Muscle layer of colon (tissue), 2 donors: ENCODE measurements around the gene SYPL1.

Experiments
- H3K27ac ChIP-seq: one replicate; pipeline ENCODE4 v1.7.0; 2013; ENCODE audit warnings: low read depth, mild to moderate bottlenecking, low read length, moderate library complexity
- H3K27me3 ChIP-seq, 2 donors: one replicate each; pipeline ENCODE4 v1.7.0; 2013; ENCODE audit warnings: low read length in 2 of 2, mild to moderate bottlenecking in 2 of 2; ENCODE audit not compliant: insufficient read depth in 2 of 2, control insufficient read depth in 1 of 2
- H3K36me3 ChIP-seq: one replicate; pipeline ENCODE4 v1.7.0; 2013; ENCODE audit warnings: mild to moderate bottlenecking, low read length; ENCODE audit not compliant: insufficient read depth
- H3K4me1 ChIP-seq: one replicate; pipeline ENCODE4 v1.7.0; 2013; ENCODE audit warnings: mild to moderate bottlenecking, low read length; ENCODE audit not compliant: insufficient read depth
- H3K4me3 ChIP-seq, 2 donors: one replicate each; pipeline ENCODE4 v1.7.0; 2013; ENCODE audit warnings: low read length in 2 of 2, low read depth in 1 of 2, mild to moderate bottlenecking in 1 of 2, moderate library complexity in 1 of 2
- H3K9ac ChIP-seq: one replicate; pipeline ENCODE4 v1.7.0; 2013; ENCODE audit warnings: low read length
- H3K9me3 ChIP-seq: one replicate; pipeline ENCODE4 v1.7.0; 2013; ENCODE audit warnings: mild to moderate bottlenecking, low read length
- donor health status: abdominal sarcoma.
- donor health status: Adenocarcinoma of cecum.

Gene SYPL1

DNA sequence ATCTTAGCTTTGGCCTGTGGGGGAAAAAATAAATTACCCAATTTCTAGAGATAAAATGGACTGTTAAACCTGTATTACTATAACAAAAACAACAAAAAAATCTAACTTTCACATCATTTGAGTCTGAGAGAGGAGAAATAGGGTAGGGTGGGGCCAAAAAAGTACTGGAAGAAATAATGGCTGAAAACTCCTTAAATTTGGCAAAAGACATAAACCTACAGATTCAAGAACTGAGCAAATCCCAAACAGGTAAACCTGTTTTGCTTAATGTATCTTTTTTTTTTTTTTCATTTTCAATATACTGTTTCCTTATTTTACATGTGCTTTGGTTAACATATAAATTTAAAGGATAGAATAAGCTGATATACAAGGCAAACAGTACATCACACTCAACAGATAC, 27.1 kb downstream of the SYPL1 start:
- H3K4me3 ChIP-seq = no peak overlapping the region
- no peaks in the 10 kb centered on the region for H3K27me3 ChIP-seq
- no peaks in the 10 kb centered on the region for H3K4me1 ChIP-seq
- H3K9me3 ChIP-seq = no peaks in the 10 kb centered on the region
- no peaks in the 10 kb centered on the region for H3K36me3 ChIP-seq
- H3K9ac ChIP-seq = no peak overlapping the region
- no peak overlapping the region for H3K27ac ChIP-seq

DNA sequence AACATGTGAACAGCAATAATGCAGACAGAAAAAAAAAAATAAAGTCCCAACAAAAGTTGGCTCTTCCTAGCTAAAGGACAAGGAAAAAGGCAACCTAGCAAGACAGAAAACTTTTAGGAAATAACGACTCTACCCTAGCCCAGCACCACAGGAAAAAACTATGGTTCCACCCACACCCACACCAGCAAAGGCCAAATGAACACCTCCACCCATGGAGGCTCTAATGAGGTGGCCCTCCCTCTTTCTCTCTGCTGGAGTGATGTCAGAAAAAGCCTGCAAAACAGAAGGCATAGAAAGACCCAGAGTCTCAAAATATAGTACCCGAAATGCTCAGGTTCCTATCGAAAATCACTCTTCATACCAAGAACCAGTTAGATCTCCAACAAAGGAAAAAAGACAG, 28.4 kb downstream of the SYPL1 start:
- no peaks in the 10 kb centered on the region for H3K4me1 ChIP-seq
- H3K27ac ChIP-seq = no peak overlapping the region
- H3K27me3 ChIP-seq = no peaks in the 10 kb centered on the region
- H3K9ac ChIP-seq = no peak overlapping the region
- no peak overlapping the region for H3K4me3 ChIP-seq
- H3K9me3 ChIP-seq = no peaks in the 10 kb centered on the region
- no peaks in the 10 kb centered on the region for H3K36me3 ChIP-seq

DNA sequence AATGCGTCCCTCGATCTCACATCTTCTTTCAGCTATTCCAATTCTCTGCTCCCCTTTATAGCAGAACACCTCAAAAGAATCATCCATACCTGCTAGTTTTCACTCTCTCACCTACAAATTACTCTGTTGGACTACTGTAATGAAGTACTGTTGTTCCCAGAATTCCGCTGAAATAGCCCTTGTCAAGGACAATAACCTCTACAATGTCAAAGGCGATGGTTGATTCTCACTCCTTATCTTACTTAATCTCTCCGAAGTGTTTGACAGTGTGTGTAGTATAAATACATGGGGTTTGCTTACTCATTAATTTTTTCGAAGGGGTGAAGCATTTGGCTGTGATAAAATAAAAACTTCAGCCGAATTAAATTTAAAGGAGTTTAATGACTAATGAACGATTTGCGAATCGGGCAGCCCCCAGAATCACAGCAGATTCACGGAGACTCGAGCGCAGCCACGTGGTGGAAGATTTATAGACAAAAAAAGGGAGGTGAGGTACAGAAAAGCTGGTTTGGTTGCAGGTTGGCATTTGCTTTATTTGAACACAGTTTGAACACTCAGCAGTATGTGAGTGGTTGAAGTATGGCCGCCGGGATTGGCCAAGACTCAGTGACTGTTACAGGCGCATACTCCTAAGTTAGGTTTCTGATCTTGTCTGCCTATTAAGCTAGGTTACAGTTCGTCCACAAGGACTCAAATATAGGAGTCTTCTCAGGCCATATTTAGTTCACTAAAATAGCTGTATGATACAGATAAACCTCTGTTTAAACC, 29.8 kb downstream of the SYPL1 start:
- no peaks in the 10 kb centered on the region for H3K27me3 ChIP-seq
- H3K9me3 ChIP-seq = no peaks in the 10 kb centered on the region
- H3K4me1 ChIP-seq = no peaks in the 10 kb centered on the region
- H3K4me3 ChIP-seq = no peak overlapping the region
- no peak overlapping the region for H3K27ac ChIP-seq
- no peak overlapping the region for H3K9ac ChIP-seq
- no peaks in the 10 kb centered on the region for H3K36me3 ChIP-seq

DNA sequence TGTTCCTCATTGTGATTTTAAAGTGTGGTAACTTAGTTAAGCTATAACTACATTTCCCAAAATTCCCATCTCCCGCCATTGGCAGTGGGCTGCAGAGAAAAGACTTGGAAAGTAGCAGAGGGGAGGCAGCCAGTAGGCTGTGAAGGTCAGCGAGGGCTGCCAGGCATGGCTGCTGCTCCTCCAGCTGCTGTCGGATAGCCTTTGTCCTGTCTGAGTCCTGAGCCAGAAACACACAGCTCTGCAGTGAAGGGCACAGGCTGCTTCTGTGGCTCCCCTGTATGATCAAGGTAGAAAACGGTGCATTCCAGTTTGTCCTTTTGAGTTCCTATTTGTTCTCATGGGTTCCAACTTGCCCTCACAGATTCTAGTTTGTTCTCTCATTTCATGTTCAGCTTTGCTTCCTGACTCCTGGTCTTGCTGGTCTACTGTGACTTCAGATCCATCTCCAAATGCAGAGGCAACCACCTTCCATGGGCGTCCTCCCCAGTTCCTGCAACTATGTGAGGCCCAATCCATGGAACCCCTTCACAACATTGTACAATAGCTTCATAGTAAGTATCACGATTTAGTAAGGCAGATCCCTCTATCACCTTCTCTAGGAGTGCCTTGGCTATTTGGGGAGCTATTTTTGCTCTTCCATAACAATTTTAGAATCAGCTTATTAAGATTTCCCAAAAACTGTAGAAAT, 31.7 kb downstream of the SYPL1 start:
- no peak overlapping the region for H3K4me3 ChIP-seq

DNA sequence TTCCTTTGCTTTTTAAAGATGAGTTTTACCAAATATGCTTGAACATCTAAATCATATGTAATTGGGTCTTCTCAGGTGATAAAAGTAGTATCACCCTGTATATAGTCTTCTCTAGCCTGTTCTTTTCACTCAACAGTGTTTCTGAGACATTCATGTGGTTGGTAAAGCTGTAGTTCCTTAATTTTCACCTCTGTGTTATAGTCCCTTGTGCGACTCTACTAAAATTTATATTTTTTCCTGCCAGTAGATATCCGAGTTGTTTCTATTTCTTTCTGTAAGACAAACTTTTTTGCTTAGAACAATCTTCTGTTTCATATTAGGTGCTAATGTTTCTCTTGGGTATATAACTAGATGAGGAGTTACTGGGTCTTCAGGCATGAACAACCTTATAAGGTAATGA, 35.6 kb downstream of the SYPL1 start:
- H3K27ac ChIP-seq = no peak overlapping the region
- no peak overlapping the region for H3K4me3 ChIP-seq
- H3K9me3 ChIP-seq = no peaks in the 10 kb centered on the region
- H3K4me1 ChIP-seq = peaks cover 37% of the 10 kb centered on the region
- H3K9ac ChIP-seq = no peak overlapping the region
- no peaks in the 10 kb centered on the region for H3K36me3 ChIP-seq
- no peaks in the 10 kb centered on the region for H3K27me3 ChIP-seq

More for the DNA sequence above, 31.7 kb downstream of the SYPL1 start:
- Histone ChIP-seq H3K36me3 (no peaks in the 10 kb centered on the region), H3K27me3 (no peaks in the 10 kb centered on the region), H3K9ac (no peak overlapping the region), H3K4me1 (peaks cover 10% of the 10 kb centered on the region), H3K9me3 (no peaks in the 10 kb centered on the region), H3K27ac (no peak overlapping the region)

DNA sequence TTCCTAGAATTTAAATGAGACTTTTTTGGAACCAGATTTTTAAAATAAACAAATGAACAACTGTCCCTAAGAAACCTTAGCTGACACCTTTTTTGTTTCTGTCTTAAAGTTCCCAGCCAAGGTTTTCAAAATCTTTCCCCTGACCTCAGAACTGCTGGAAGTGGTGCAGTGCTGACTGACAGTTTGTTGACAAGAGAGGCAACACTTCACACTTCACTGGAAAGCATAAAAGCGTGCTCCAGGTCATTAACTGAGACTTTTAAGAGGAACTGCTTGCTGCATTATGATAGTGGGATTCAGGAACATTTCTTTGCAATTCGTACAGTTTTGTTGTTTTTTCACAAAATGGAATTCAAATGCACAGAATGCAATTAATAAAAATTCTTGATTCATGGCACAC, 36.2 kb downstream of the SYPL1 start:
- no peak overlapping the region for H3K4me3 ChIP-seq
- no peaks in the 10 kb centered on the region for H3K27me3 ChIP-seq
- H3K4me1 ChIP-seq = peaks cover 43% of the 10 kb centered on the region
- no peak overlapping the region for H3K9ac ChIP-seq
- H3K9me3 ChIP-seq = no peaks in the 10 kb centered on the region
- no peak overlapping the region for H3K27ac ChIP-seq
- no peaks in the 10 kb centered on the region for H3K36me3 ChIP-seq

DNA sequence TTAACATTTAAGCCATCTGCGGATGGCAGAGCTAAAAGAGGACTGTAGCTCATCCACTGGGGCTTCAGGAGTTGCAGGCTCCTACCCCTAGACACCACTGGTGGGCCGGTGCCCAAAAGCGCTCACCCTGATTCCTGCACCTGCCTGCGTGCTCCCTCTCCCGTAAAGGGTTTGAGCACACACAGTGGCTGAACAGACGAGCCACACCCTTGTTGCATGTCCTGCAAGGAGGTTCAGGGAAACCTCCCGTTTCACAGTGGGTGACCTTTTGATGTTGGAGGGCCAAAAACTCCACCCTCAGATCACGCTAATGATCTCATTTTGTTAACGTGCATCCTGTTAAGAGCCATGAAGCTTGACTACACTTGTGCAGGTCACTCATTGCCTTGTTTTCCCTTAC, 37.9 kb downstream of the SYPL1 start:
- H3K9ac ChIP-seq = no peak overlapping the region
- no peak overlapping the region for H3K4me3 ChIP-seq
- no peaks in the 10 kb centered on the region for H3K36me3 ChIP-seq
- no peak overlapping the region for H3K27ac ChIP-seq
- H3K9me3 ChIP-seq = no peaks in the 10 kb centered on the region
- H3K27me3 ChIP-seq = no peaks in the 10 kb centered on the region
- H3K4me1 ChIP-seq = peaks cover 60% of the 10 kb centered on the region

DNA sequence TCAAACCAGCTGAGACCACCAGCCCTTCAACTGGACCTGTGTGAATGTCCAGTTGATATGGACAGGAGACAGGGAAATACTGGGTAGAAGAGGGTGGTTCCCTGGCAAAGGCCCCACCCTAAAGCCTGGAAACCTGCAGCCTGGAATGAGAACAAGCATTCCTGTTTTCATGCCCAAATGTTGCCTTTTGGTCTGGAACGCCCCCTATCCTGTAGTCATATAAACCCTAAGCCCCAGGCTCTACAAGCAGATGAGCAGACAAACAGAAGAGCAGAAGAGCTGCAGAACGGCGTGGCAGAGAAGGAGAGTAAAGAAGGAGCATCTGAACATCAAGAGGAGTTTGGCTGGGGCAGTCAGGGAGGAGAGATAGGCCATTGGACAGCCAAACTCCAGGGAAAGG, 38.4 kb downstream of the SYPL1 start:
- Histone ChIP-seq H3K9ac (no peak overlapping the region), H3K36me3 (no peaks in the 10 kb centered on the region), H3K4me1 (peaks cover 66% of the 10 kb centered on the region), H3K27me3 (no peaks in the 10 kb centered on the region), H3K4me3 (no peak overlapping the region), H3K9me3 (no peaks in the 10 kb centered on the region), H3K27ac (no peak overlapping the region)

DNA sequence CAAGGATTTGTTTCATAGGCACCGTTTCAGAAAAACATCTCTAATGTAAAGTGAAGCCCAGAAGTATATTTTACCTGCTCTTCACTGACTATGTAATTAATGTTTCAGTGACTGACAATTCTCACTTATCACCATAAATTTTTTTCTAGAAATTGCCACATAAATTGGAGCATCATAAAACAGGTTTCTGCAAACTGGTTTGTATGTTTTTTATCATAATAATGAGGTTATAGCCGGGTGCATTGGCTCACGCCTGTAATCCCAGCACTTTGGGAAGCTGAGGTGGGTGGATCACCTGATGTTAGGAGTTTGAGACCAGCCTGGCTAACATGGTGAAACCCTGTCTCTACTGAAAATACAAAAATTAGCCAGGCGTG, 39.4 kb downstream of the SYPL1 start:
- Histone ChIP-seq H3K36me3 (no peaks in the 10 kb centered on the region), H3K4me3 (no peak overlapping the region), H3K4me1 (peaks cover 76% of the 10 kb centered on the region), H3K9ac (no peak overlapping the region), H3K27me3 (no peaks in the 10 kb centered on the region), H3K27ac (peak overlapping the region; percentile 69), H3K9me3 (no peaks in the 10 kb centered on the region)

DNA sequence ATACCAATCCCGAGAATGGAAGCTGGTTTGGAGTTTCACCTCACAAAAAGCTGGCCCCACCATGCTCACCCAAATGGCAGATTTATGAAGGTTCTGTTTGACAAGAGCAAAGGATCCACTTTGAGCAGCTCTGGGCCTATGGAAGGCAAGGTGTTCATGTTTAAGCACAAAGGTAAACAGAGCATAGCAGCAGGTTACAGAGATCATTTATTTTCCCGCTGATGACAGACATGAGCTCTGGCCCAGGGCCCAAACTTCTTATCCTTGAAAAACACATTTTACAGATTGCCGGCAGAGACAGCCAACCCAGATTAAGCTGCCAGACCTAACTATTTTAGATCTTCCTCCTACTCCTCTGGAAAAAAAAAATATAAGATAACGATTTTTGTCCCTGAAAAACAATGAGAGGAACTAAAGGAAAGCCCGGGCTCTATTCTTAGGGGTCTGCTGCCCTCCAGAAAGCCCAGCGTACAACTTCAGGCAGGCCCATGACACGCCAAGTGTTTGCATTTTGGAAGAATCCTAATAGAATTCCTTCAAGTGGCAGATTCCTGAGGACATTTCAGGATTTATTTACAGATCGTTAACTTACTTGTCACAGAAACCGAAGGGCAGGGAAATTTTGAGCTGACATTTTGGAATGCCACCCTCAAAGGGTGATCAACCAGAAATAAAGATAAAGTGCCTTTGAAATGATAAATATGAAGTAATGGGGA, 40.0 kb downstream of the SYPL1 start:
- Histone ChIP-seq H3K9ac (no peak overlapping the region), H3K36me3 (no peaks in the 10 kb centered on the region), H3K27me3 (no peaks in the 10 kb centered on the region), H3K4me3 (no peak overlapping the region), H3K9me3 (no peaks in the 10 kb centered on the region), H3K4me1 (peaks cover 81% of the 10 kb centered on the region), H3K27ac (peak overlapping the region; percentile 69)

DNA sequence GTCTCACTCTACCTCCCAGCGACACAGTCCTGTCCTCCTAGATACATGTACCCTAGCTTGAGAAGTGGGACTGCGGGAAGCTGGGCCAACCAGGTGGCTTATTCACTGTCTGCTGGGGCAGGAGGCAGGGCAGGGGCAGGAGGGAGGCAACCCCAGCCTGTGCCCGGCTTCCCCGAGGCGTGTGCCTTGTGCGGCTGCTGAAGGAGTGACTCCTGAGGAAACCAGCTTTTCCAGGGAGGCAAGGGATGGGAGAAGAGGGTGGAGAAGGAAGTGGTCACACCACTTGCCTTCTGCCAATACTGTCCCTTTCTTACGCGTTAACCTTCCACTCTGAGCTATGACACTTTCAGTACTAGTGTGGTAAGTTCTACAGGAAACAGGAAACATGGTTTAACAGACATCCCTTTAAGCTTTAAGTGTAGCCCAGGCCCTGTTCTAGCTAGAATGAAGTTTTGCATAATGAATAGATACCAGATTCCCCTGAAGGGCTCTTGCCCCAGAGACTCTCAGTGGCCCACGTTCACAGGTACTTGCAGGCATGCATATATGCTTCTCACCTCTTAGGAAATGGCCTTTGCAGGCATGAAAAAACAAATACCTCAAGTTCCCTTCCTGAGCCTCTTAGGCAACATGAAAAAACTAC, 40.6 kb downstream of the SYPL1 start:
- Histone ChIP-seq H3K9me3 (no peaks in the 10 kb centered on the region), H3K36me3 (no peaks in the 10 kb centered on the region), H3K4me3 (no peak overlapping the region), H3K4me1 (peaks cover 87% of the 10 kb centered on the region), H3K9ac (no peak overlapping the region), H3K27ac (peak overlapping the region; percentile 69), H3K27me3 (no peaks in the 10 kb centered on the region)
